ENCODE data around the gene ALDH6A1.

ALDH6A1 gene

GRCh38 chr14:74048281-74048680, 36.0 kb downstream of the ALDH6A1 start:
- no peak for DNase-seq

- DNase-seq = no peak
Observed at GRCh38 chr14:74045522-74045921, 38.7 kb downstream of the ALDH6A1 start.

- no peak for DNase-seq
Observed at GRCh38 chr14:74042296-74042695, 42.0 kb downstream of the ALDH6A1 start.

- peak; percentile 63 for DNase-seq
Observed at GRCh38 chr14:74038020-74038859, 46.0 kb downstream of the ALDH6A1 start.

GRCh38 chr14:74035556-74035955, 48.7 kb downstream of the ALDH6A1 start:
- no peak for DNase-seq

GRCh38 chr14:74034572-74034971, 49.7 kb downstream of the ALDH6A1 start:
- DNase-seq = no peak

- DNase-seq = no peak
Observed at GRCh38 chr14:74029136-74029535, 55.1 kb downstream of the ALDH6A1 start.

GRCh38 chr14:74022346-74022745, 61.9 kb downstream of the ALDH6A1 start:
- no peak for DNase-seq

GRCh38 chr14:74019408-74020137, 64.7 kb downstream of the ALDH6A1 start:
- DNase-seq = no peak

GRCh38 chr14:74018586-74019407, 65.5 kb downstream of the ALDH6A1 start, which contains the start of the genes BBOF1 and ENTPD5:
Gene BBOF1, plus strand, starts transcription at chr14:74019349. Its CDS starts 130 bp downstream, at chr14:74019479.
Gene ENTPD5, minus strand, starts transcription at chr14:74019288. Its CDS starts 31,186 bp downstream, at chr14:73988102.
- peak; percentile 81 for DNase-seq

- DNase-seq = no peak
Observed at GRCh38 chr14:74018174-74018585, 66.1 kb downstream of the ALDH6A1 start.

- no peak for DNase-seq
Observed at GRCh38 chr14:74015963-74016362, 68.3 kb downstream of the ALDH6A1 start.

GRCh38 chr14:74015176-74015575, 69.1 kb downstream of the ALDH6A1 start:
- no peak for DNase-seq

GRCh38 chr14:74014299-74014698, 70.0 kb downstream of the ALDH6A1 start:
- no peak for DNase-seq

- no peak for DNase-seq
Observed at GRCh38 chr14:74008843-74009499, 75.3 kb downstream of the ALDH6A1 start.

Measured in NCI-H1092 treated with DMSO at 0.1 percent for 48 hours (cell line).